ENCODE results near the gene KLK5.

The KLK5 gene

DNA sequence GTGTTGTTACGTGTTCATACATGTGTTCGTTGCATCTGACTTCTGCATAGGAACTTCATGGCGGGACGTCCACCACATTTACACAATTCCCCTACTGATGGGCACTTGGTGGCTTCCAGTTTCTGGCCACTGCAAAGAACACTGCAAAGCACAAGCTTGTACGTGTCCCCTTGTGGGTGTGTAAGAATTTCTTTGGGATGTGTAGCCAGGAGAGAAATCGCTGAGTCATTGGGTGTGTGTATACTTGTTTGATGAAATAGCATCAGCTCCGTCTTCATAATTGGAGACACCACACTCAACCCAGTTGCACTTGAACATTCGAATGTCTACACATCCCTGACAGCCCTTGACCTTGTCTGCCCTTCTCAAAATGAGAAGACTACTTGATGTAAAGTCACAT lies 19.2 kb downstream of the KLK5 start:
- H3K9me3 ChIP-seq (ENCODE audit: severe bottlenecking) = peaks cover 2% of the 10 kb centered on the region
- no peak for TF ChIP-seq CTCF (IDR thresholded peaks at IDR 0.05; ENCODE audit: low read depth, low read length)
- peaks cover 85% of the 10 kb centered on the region for H3K27me3 ChIP-seq (ENCODE audit: insufficient read depth, low read depth, severe bottlenecking)
- H3K36me3 ChIP-seq = no peaks in the 10 kb centered on the region
- H3K4me3 ChIP-seq (ENCODE audit: low read depth, low read length) = no peak overlapping the region
- DNase-seq = no peak
- no peak overlapping the region for H3K27ac ChIP-seq

DNA sequence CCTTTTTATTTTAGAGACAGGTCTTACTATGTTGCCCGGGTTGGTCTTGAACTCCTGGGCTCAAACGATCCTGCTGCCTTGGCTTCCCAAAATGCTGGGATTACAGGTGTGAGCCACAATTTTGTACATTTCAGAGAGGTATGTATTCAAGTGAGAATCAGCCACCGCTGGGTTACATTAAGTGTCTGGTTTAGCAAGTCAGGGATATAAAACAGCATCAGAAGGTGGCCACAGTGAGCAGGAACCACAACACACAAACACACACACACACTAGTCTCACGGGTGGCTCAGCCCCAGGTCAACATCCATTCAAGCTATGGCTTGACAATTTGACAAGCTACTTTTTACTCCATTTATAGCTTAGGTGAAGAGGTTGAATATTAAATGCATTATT lies 20.2 kb downstream of the KLK5 start:
- no peak for DNase-seq
- peaks cover 84% of the 10 kb centered on the region for H3K27me3 ChIP-seq (ENCODE audit: insufficient read depth, low read depth, severe bottlenecking)
- no peak for TF ChIP-seq CTCF (IDR thresholded peaks at IDR 0.05; ENCODE audit: low read depth, low read length)

DNA sequence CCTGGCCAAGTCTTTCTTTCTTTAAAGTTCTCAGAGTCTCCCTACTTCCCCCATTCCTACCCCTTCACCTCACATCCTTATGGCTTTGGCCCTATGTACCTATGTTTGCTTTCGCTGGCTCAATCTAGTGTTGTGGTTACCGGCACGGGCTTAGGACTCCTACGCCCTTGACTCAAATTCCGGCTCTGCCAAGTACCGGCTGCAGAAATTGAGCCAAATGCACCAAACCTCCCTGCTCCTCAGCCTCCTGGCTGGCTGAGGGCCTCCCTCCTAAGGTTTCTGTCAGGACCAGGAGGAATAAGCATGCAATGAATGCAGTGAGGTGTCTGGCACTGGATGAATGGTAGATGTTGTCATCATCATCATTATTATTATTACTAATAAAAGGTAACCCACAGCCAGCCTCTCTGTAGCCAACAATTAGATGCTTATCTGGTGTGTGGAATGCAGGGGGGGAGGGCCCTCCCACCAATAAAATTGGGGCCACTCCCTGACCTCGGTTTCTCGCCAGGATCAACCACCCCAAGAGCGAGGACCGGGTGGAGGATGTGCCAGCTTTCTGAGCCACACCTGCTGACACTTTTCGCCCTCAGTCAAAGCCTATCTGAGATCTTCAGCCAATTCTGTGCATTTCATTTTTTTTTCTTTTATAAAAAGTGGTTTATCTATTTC lies 20.7 kb downstream of the KLK5 start:
- H3K9me3 ChIP-seq (ENCODE audit: severe bottlenecking) = peaks cover 2% of the 10 kb centered on the region
- H3K27ac ChIP-seq = no peak overlapping the region
- H3K4me3 ChIP-seq (ENCODE audit: low read depth, low read length) = no peak overlapping the region
- peaks cover 84% of the 10 kb centered on the region for H3K27me3 ChIP-seq (ENCODE audit: insufficient read depth, low read depth, severe bottlenecking)
- no peak for DNase-seq
- H3K36me3 ChIP-seq = no peaks in the 10 kb centered on the region
- TF ChIP-seq CTCF (IDR thresholded peaks at IDR 0.05; ENCODE audit: low read depth, low read length) = no peak

More for the DNA sequence above, 20.2 kb downstream of the KLK5 start:
- Histone ChIP-seq H3K4me3 (ENCODE audit: low read depth, low read length) (no peak overlapping the region), H3K9me3 (ENCODE audit: severe bottlenecking) (peaks cover 2% of the 10 kb centered on the region), H3K27ac (no peak overlapping the region), H3K36me3 (no peaks in the 10 kb centered on the region)

GRCh38 chr19:50931023-50931422 lies 21.8 kb downstream of the KLK5 start:
- peaks cover 83% of the 10 kb centered on the region for H3K27me3 ChIP-seq (ENCODE audit: insufficient read depth, low read depth, severe bottlenecking)
- peaks cover 2% of the 10 kb centered on the region for H3K9me3 ChIP-seq (ENCODE audit: severe bottlenecking)
- TF ChIP-seq CTCF (IDR thresholded peaks at IDR 0.05; ENCODE audit: low read depth, low read length) = no peak
- no peak for DNase-seq
- no peak overlapping the region for H3K27ac ChIP-seq
- no peak overlapping the region for H3K4me3 ChIP-seq (ENCODE audit: low read depth, low read length)
- H3K36me3 ChIP-seq = no peaks in the 10 kb centered on the region

DNA sequence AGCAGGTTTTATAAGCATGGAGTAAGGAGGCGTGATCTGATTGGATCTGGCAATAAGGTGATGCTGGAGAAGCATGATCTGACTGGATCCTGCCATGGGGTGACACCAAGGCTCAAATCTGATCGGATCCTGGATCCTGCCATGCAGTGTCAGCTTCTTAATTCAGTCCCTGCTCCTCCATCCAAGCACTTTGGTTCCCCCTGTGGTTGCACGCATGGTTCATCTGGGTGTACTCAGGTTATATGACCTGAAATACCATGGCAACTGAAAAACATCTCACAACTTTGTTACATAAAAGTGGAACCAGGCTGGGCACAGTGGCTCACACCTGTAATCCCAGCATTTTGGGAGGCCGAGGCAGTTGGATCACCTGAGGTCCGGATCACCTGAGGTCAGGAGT lies 24.0 kb downstream of the KLK5 start:
- TF ChIP-seq CTCF (IDR thresholded peaks at IDR 0.05; ENCODE audit: low read depth, low read length) = no peak
- Histone ChIP-seq H3K36me3 (no peaks in the 10 kb centered on the region), H3K9me3 (ENCODE audit: severe bottlenecking) (peaks cover 2% of the 10 kb centered on the region), H3K27me3 (ENCODE audit: insufficient read depth, low read depth, severe bottlenecking) (peaks cover 85% of the 10 kb centered on the region), H3K4me3 (ENCODE audit: low read depth, low read length) (no peak overlapping the region), H3K27ac (no peak overlapping the region)
- no peak for DNase-seq

GRCh38 chr19:50926144-50926543 lies 26.7 kb downstream of the KLK5 start:
- no peak for TF ChIP-seq CTCF (IDR thresholded peaks at IDR 0.05; ENCODE audit: low read depth, low read length)
- Histone ChIP-seq H3K9me3 (ENCODE audit: severe bottlenecking) (no peaks in the 10 kb centered on the region), H3K4me3 (ENCODE audit: low read depth, low read length) (no peak overlapping the region), H3K27ac (no peak overlapping the region), H3K27me3 (ENCODE audit: insufficient read depth, low read depth, severe bottlenecking) (peaks cover 86% of the 10 kb centered on the region), H3K36me3 (no peaks in the 10 kb centered on the region)
- DNase-seq = no peak
